ENCODE data around the gene IQCC.
"Not testable (repeated sequence)": the region's sequence is repeated elsewhere in the genome, so short reads cannot be mapped to it uniquely, and the experiment has no call there.

The IQCC gene

GRCh38 chr1:32205401-32206370 is at the start of gene IQCC:
TSS of gene IQCC (plus strand) at chr1:32205671. CDS start at chr1:32205682, 11 bp downstream.
- DNase-seq (ENCODE audit: low spot score) (peak; percentile 70), FAIRE-seq (no peak)

- no peak for DNase-seq (ENCODE audit: low spot score)
- FAIRE-seq: no peak
Measured at GRCh38 chr1:32159189-32159588, 46.3 kb upstream of the IQCC start.

DNA sequence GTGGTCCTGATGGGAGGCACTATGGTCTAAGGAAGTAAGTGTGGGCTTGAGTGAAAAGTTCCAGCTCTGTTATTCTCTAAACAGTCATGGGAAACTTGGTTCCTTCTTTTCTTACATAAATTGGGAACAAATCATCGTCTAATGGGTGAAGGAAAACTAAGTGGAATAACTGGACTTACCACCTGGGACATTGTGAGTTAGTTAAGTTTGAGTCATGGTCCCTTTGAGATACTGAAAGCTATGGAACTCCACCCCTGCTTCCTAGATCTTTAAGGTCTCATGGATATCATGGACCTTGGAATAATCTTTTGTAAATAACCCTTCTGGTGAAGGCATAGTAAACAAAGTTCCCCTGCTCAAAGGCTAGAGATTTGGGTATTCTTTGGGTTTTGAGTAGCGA is 42.1 kb upstream of the IQCC start:
- FAIRE-seq: no peak
- no peak for DNase-seq (ENCODE audit: low spot score)

DNA sequence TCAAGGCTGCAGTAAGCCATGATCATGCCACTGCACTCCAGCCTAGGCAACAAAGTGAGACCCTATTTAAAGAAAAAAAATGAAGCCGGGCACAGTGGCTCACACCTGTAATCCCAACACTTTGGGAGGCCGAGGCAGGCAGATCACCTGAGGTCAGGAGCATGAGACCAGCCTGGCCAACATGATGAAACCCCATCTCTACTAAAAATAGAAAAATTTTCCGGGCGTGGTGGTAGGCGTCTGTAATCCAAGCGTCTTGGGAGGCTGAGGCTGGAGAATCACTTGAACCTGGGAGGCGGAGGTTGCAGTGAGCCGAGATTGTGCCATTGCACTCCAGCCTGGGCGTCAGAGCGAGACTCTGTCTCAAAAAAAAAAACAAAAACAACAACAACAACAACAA is 39.8 kb upstream of the IQCC start:
- not testable (repeated sequence) for DNase-seq (ENCODE audit: low spot score); FAIRE-seq

DNA sequence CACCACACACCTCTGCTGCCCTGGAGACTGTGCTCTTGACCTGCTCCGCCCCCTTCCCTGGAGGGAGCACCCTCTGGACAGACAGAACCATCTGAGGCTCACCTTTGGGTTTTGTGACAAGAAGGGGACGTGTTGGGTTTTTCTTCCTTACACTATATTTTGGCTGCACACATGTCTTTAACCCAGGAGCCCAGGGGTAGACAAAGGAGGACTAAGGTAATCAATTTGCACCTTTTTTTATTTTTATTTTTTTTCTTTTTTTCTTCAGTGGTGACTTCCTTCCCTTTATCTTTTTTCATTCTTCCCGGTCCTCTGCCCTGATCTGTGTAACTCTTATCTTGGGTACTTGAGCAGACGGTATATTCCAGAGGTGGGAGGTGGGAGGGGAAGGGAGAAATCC is 34.5 kb upstream of the IQCC start:
- DNase-seq (ENCODE audit: low spot score) (no peak), FAIRE-seq (no peak)

DNA sequence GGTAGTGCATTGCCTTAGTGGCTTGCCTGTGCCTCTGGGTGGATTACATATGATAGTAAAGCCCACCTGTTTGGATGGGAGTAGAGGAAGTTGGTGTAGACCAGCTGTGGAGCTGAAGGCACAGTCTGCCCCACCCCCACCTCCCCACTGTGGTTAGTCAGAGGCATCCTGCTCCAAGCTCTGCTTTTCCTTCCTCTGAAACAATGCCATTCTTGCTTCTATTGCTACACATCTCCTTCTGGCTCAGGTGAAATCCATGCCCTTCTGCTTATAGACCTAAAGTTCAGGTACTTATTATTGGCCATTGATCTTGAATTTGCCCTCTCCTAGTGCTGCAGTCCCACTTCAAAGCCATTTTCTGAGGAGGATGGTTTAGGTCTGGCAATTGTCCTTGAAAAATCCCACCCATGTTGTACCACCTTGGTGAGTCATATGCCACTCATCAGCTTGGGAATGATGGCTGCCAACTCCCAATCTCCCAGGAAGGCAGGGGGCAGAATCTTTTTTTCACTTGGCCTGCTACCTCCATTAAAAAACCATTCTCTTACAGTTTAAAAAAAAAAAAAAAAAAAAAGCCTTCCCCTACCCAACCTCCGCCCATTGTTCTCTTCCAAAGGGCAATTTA is 32.7 kb upstream of the IQCC start:
- DNase-seq (ENCODE audit: low spot score) (peak; percentile 25), FAIRE-seq (no peak)

GRCh38 chr1:32178380-32179192 is 26.9 kb upstream of the IQCC start:
- DNase-seq (ENCODE audit: low spot score): no peak
- no peak for FAIRE-seq

- no peak for FAIRE-seq
Measured at GRCh38 chr1:32179193-32179442, 26.4 kb upstream of the IQCC start.

GRCh38 chr1:32179443-32180185 is 25.9 kb upstream of the IQCC start, which contains the start of gene TXLNA:
TSS of gene TXLNA (plus strand) at chr1:32179675. CDS start at chr1:32180346, 671 bp downstream.
- no peak for FAIRE-seq
- peak; percentile 84 for DNase-seq (ENCODE audit: low spot score)

More at GRCh38 chr1:32179193-32179442, 26.4 kb upstream of the IQCC start:
- no peak for DNase-seq (ENCODE audit: low spot score)

GRCh38 chr1:32180186-32181060 is 25.0 kb upstream of the IQCC start:
- peak; percentile 28 for DNase-seq (ENCODE audit: low spot score)
- FAIRE-seq: no peak

GRCh38 chr1:32181065-32181464 is 24.4 kb upstream of the IQCC start:
- FAIRE-seq (no peak), DNase-seq (ENCODE audit: low spot score) (no peak)

DNA sequence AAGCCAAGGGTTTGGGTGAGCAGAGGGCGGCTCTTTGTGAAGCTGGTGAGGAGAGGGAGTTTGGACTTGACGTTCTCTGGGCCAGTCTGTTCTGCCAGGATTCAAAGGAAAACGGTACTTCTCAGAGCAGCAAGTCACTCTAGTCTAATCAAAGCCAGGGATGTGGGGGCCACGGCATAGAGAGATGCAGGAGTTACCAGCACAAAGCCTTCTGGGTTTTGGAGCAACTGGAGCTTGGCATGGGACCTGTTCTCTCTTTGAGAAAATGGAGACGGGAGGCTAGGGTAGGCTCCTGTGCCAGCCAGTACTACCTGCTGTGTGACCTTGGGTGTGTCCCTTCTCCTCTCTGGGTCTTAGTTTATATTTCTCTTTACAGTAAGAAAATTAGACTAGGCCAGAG is 23.9 kb upstream of the IQCC start:
- FAIRE-seq (no peak), DNase-seq (ENCODE audit: low spot score) (no peak)

DNA sequence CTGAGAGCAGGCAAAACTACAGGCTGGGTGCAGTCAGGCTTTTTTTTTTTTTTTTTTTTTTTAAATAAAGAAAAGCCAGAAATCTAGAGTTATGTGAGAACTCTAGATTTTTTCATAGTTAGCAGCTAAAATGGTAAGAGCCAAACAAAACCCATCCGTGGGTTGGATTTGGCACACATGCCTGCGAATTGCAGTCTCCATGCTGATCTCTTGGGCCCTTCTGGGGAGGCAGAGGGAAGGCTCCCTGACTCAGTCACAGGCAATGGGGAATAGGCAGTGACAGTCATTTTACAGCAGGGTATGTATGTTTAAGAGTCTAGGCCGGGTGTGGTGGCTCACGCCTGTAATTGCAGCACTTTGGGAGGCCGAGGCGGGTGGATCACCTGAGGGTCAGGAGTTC is 23.4 kb upstream of the IQCC start:
- FAIRE-seq (no peak), DNase-seq (ENCODE audit: low spot score) (no peak)

- FAIRE-seq: no peak
- no peak for DNase-seq (ENCODE audit: low spot score)
Measured at GRCh38 chr1:32184650-32185049, 20.8 kb upstream of the IQCC start.

DNA sequence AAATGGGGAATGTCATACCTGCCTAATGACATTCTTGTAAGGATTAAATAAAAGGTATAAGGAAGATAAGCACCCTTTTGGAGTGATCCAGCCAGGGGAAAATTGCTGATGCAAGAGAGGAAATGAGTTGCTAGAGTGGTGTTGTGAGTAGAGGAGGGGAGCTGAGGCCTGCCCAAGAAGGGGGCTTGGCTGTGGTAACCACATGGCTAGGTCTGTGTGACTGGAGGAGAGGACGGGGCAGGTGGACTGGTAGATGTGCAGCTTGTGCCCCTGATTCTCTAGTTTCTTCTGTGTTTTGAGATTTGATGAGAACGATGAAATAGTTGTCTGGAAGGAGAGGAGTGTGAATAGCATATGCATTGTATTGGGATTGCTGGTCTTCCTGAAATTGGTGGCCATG is 19.4 kb upstream of the IQCC start:
- DNase-seq (ENCODE audit: low spot score) (no peak), FAIRE-seq (no peak)

GRCh38 chr1:32186491-32186890 is 19.0 kb upstream of the IQCC start:
- no peak for DNase-seq (ENCODE audit: low spot score)
- FAIRE-seq: no peak

- FAIRE-seq (no peak), DNase-seq (ENCODE audit: low spot score) (no peak)
Measured at GRCh38 chr1:32187850-32188249, 17.6 kb upstream of the IQCC start.

DNA sequence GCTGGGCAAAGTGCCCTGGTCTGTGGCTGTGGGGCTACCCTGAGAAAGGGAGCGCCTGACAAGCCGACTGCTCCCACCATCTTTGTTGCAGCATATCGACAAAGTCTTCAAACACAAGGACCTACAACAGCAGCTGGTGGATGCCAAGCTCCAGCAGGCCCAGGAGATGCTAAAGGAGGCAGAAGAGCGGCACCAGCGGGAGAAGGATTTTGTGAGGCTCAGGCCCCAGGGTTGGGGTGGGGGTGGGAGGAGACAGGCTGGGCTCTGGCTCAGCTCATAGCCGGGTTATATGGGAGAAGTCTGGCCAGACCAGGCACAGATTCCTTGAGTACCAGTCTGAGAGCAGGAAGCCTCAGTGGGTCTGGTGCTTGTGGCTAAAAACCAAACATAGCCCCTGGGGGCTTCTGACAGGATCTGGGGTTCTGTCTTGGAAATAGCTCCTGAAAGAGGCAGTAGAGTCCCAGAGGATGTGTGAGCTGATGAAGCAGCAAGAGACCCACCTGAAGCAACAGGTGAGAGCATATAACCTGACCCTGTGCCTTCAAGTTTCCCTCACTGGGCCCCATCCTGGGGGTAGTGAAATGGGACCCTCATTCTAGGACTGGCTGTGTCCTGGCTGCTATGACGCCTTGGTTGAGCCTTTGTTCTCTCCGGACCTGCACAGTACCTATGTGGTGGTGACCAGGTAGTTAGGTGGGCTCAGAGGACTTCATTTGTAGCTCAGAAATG is 13.1 kb upstream of the IQCC start:
- no peak for FAIRE-seq

DNA sequence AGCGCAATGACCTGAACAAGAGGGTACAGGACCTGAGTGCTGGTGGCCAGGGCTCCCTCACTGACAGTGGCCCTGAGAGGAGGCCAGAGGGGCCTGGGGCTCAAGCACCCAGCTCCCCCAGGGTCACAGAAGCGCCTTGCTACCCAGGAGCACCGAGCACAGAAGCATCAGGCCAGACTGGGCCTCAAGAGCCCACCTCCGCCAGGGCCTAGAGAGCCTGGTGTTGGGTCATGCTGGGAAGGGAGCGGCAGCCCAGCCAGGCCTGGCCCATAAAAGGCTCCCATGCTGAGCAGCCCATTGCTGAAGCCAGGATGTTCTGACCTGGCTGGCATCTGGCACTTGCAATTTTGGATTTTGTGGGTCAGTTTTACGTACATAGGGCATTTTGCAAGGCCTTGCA is 10.5 kb upstream of the IQCC start:
- DNase-seq (ENCODE audit: low spot score) (no peak), FAIRE-seq (no peak)

More for the DNA sequence above, 13.1 kb upstream of the IQCC start:
- DNase-seq (ENCODE audit: low spot score): no peak

DNA sequence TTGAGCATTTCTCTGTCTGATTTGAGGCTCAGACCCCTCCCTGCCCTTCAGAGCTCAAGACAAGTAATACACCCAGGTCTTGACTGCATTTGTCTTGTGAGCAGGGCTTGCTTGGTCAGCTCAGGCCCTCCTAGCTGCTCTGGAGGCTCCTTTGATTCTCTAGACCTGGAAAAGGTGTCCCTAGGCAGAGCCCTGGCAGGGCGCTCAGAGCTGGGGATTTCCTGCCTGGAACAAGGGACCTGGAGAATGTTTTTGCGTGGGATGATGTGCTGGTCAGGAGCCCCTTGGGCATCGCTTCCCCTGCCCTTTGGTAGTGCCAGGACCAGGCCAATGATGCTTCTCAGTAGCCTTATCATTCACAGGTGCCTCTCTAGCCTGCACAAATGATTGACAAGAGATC is 9.9 kb upstream of the IQCC start:
- no peak for FAIRE-seq

More for the DNA sequence above, 9.9 kb upstream of the IQCC start:
- no peak for DNase-seq (ENCODE audit: low spot score)

Data from RCC 7860 (cell line).